LNCaP clone FGC (cell line): Measurements from ENCODE around the gene SLN.

Experiments used
- DNase-seq: peaks from one replicate; pipeline ENCODE4 v3.0.0-alpha.2; 2011; ENCODE audit warnings: low read depth
- H3K4me3 ChIP-seq: 2 replicates; pipeline ENCODE4 v1.5.1; 2011; ENCODE audit warnings: mild to moderate bottlenecking, low read depth, low read length, control low read depth
- CTCF ChIP-seq: IDR thresholded peaks from 2 replicates; pipeline ENCODE4 v1.5.1; 2012; ENCODE audit warnings: mild to moderate bottlenecking; ENCODE audit not compliant: control insufficient read depth, insufficient read depth; ENCODE audit errors: extremely low read depth

SLN gene

GRCh38 chr11:107665018-107665417, 46.8 kb downstream of the SLN start:
- TF ChIP-seq CTCF = no peak
- no peak for DNase-seq

GRCh38 chr11:107661656-107662055, 50.2 kb downstream of the SLN start:
- DNase-seq = no peak
- no peak overlapping the region for H3K4me3 ChIP-seq
- no peak for TF ChIP-seq CTCF

More at GRCh38 chr11:107665018-107665417, 46.8 kb downstream of the SLN start:
- H3K4me3 ChIP-seq = no peak overlapping the region

GRCh38 chr11:107660066-107660465, 51.8 kb downstream of the SLN start:
- H3K4me3 ChIP-seq = no peak overlapping the region
- TF ChIP-seq CTCF = no peak
- no peak for DNase-seq

- DNase-seq = no peak
- no peak for TF ChIP-seq CTCF
- no peak overlapping the region for H3K4me3 ChIP-seq
Observed at GRCh38 chr11:107659310-107659709, 52.5 kb downstream of the SLN start.
